HepG2 (cell line): Measurements from ENCODE around the gene EIF3A. TPM values are rescaled to one million over a fixed set of nuclear protein-coding genes. Genes with fewer than 3 reads are reported as not detected.

Experiments
- ASH2L ChIP-seq: fragments of 300-600, 200-600 bp; sonication (generic); IDR thresholded peaks from 2 replicates; pipeline ENCODE4 v1.7.0; 2017; ENCODE audit warnings: low read depth, mild to moderate bottlenecking, moderate library complexity, mixed read lengths, low read length; ENCODE audit not compliant: insufficient read length
- ATF7 ChIP-seq, 2 experiments: fragments of 450-650 bp in 1 of 2; sonication (generic) in 1 of 2; formaldehyde crosslinking in 1 of 2; IDR thresholded peaks; 2 replicates each; pipeline versions ENCODE4 v1.4.0 to v1.6.1; 2016 to 2020; ENCODE audit warnings: antibody characterized with exemption in 1 of 2, mild to moderate bottlenecking in 1 of 2, missing genetic modification reagents in 1 of 2
- DNMT3B ChIP-seq: conservative IDR thresholded peaks from 2 replicates; pipeline ENCODE4 v1.6.1; 2016; ENCODE audit warnings: missing biosample characterization, control low read depth
- GMEB2 ChIP-seq: IDR thresholded peaks from 2 replicates; pipeline ENCODE4 v1.6.1; 2016; ENCODE audit warnings: missing biosample characterization, missing genetic modification reagents, low read depth
- NONO ChIP-seq, 2 experiments: fragments of 450-650 bp in 1 of 2; sonication (generic) in 1 of 2; formaldehyde crosslinking in 1 of 2; IDR thresholded peaks in 1 of 2; conservative IDR thresholded peaks in 1 of 2; 2 replicates each; pipeline versions ENCODE4 v1.6.1 to v1.8.0; 2017 to 2022; ENCODE audit warnings: mild to moderate bottlenecking in 1 of 2, missing genetic modification reagents in 1 of 2, moderate library complexity in 1 of 2
- POGK ChIP-seq: sonication (generic); formaldehyde crosslinking; conservative IDR thresholded peaks from 2 replicates; pipeline ENCODE4 v1.8.0; 2022; ENCODE audit warnings: mild to moderate bottlenecking, moderate library complexity, missing genetic modification reagents
- SOX13 ChIP-seq, 3 experiments: fragments of 450-650 bp in 1 of 3; sonication (generic) in 1 of 3; formaldehyde crosslinking in 1 of 3; IDR thresholded peaks in 2 of 3; conservative IDR thresholded peaks in 1 of 3; 2 replicates each; pipeline versions ENCODE4 v1.5.0 to v1.6.1; 2016 to 2020; ENCODE audit warnings: antibody characterized with exemption in 1 of 3, mild to moderate bottlenecking in 1 of 3, missing compliant biosample characterization in 1 of 3, missing genetic modification reagents in 1 of 3, moderate library complexity in 1 of 3
- SOX5 ChIP-seq: IDR thresholded peaks from 2 replicates; pipeline ENCODE4 v1.6.1; 2016; ENCODE audit warnings: borderline replicate concordance
- TEAD2 ChIP-seq: sonication (generic); formaldehyde crosslinking; IDR thresholded peaks from 2 replicates; pipeline ENCODE4 v1.9.0; 2021; ENCODE audit warnings: missing genetic modification reagents
- TFAP4 ChIP-seq: sonication (generic); IDR thresholded peaks from 2 replicates; pipeline ENCODE4 v1.6.1; 2016; ENCODE audit warnings: low read depth, borderline replicate concordance
- THAP11 ChIP-seq: IDR thresholded peaks from 2 replicates; pipeline ENCODE4 v1.6.1; 2016; ENCODE audit warnings: missing biosample characterization, missing genetic modification reagents
- ZBTB37 ChIP-seq: sonication (generic); formaldehyde crosslinking; IDR thresholded peaks from 2 replicates; pipeline ENCODE4 v1.4.0; 2020; ENCODE audit warnings: mild to moderate bottlenecking, missing genetic modification reagents
- ZKSCAN1 ChIP-seq: fragments of 150-350 bp; IDR thresholded peaks from 2 replicates; pipeline ENCODE4 v1.6.1; 2014; ENCODE audit warnings: low read length
- ZNF160 ChIP-seq: sonication (generic); formaldehyde crosslinking; IDR thresholded peaks from 2 replicates; pipeline ENCODE4 v1.8.0; 2022; ENCODE audit warnings: mild to moderate bottlenecking, inconsistent platforms, missing genetic modification reagents
- ZNF282 ChIP-seq: fragments of 450-650 bp; IDR thresholded peaks from 2 replicates; pipeline ENCODE4 v1.6.1; 2018; ENCODE audit not compliant: partially characterized antibody
- ZNF484 ChIP-seq: sonication (generic); formaldehyde crosslinking; IDR thresholded peaks from 2 replicates; pipeline ENCODE4 v1.5.1; 2020; ENCODE audit warnings: mild to moderate bottlenecking, low read depth, missing genetic modification reagents, borderline replicate concordance
- ZNF619 ChIP-seq: sonication (generic); formaldehyde crosslinking; IDR thresholded peaks from 2 replicates; pipeline ENCODE4 v1.4.0; 2020; ENCODE audit warnings: mild to moderate bottlenecking, missing genetic modification reagents
- ZNF724P ChIP-seq: sonication (generic); formaldehyde crosslinking; IDR thresholded peaks from 2 replicates; pipeline ENCODE4 v1.8.0; 2022; ENCODE audit warnings: missing genetic modification reagents, borderline replicate concordance
- ZNF83 ChIP-seq: sonication (generic); formaldehyde crosslinking; IDR thresholded peaks from 2 replicates; pipeline ENCODE4 v1.4.0; 2020; ENCODE audit warnings: missing genetic modification reagents, mild to moderate bottlenecking, borderline replicate concordance
- polyA plus RNA-seq, 8 experiments: library from polyadenylated mRNA; depleted of rRNA in 3 of 8; stranded (reverse) in 7 of 8; unstranded in 1 of 8; fragments of >200 nt; fragmentation: Illumina TruSeq in 4 of 8; extraction: Trizol in 4 of 8; gene quantifications; 2 replicates each; pipeline versions ENCODE4 v1.2.1 to v1.2.3, GENCODE V29; 2011 to 2016; ENCODE audit warnings: low read depth in 4 of 8, missing spikeins in 1 of 8, mixed read lengths in 1 of 8; ENCODE audit not compliant: insufficient read depth in 1 of 8
- total RNA-seq, 5 experiments: library from RNA; depleted of rRNA; stranded (reverse); fragments of >200 nt; fragmentation: Illumina TruSeq; extraction: Trizol; gene quantifications; 2 replicates each; pipeline ENCODE4 v1.2.3, GENCODE V29; 2016; ENCODE audit warnings: low read depth in 1 of 5

Gene EIF3A
- total and polyA plus RNA-seq, 2 of the 13 experiments (the other 11 are each of a cell fraction or from before 2014, with no cell fraction given) = 25.6 to 117 TPM

GRCh38 chr10:119030421-119031250 lies 50.0 kb downstream of the EIF3A start (continued):
- TF ChIP-seq ASH2L (peak; percentile 36), POGK (0 out of 2 replicates have a peak, but pooled peaks have one; percentile 18), SOX13 (IDR thresholded peaks at IDR 0.05) (no peak), SOX13 (CRISPR knock-in tag; conservative IDR thresholded peaks at IDR 0.05 in 1 of 2, IDR thresholded peaks at IDR 0.05 in 1 of 2) (no peak), ZKSCAN1 (no peak), THAP11 (CRISPR knock-in tag) (peak; percentile 11; the same call in 1 of the 2 replicates), ZNF724P (no peak), DNMT3B (CRISPR knock-in tag) (no peak), SOX5 (no peak), ATF7 (IDR thresholded peaks at IDR 0.05) (no peak), ATF7 (CRISPR knock-in tag; IDR thresholded peaks at IDR 0.05) (no peak), TEAD2 (CRISPR knock-in tag) (no peak), ZNF619 (no peak), ZBTB37 (no peak), ZNF484 (no peak), ZNF160 (peak; percentile 61; the same call in 1 of the 2 replicates), TFAP4 (no peak), GMEB2 (CRISPR knock-in tag) (no peak), NONO (IDR thresholded peaks at IDR 0.05) (no peak), NONO (CRISPR knock-in tag; conservative IDR thresholded peaks at IDR 0.05) (no peak), ZNF282 (no peak), ZNF83 (CRISPR knock-in tag) (no peak)
